SK-N-SH (cell line): ENCODE measurements around the gene PSMC2. TPM values are rescaled to one million over a fixed set of nuclear protein-coding genes. Genes with fewer than 3 reads are reported as not detected.

Experiments
- CTCF ChIA-PET: fragments of 300-600, 350-600 bp; formaldehyde crosslinking; extraction: SDS; loops from one replicate; lab custom pipeline; 2021; lab: Yijun Ruan, JAX
- POLR2A ChIA-PET: fragments of 350-600 bp; sonication (Branson Sonifier 250); formaldehyde crosslinking; extraction: SDS; loops from one replicate; lab custom pipeline; 2020; ENCODE audit warnings: antibody characterized with exemption, inconsistent platforms; lab: Yijun Ruan, JAX
- DNase-seq: peaks from one replicate; pipeline ENCODE4 v3.0.0; 2012
- H2AFZ ChIP-seq: fragments of 200-600 bp; sonication (generic); 2 replicates; pipeline ENCODE4 v1.8.1; 2016; ENCODE audit warnings: antibody characterized with exemption, mild to moderate bottlenecking, low read depth
- H3F3A ChIP-seq: fragments of 200-600 bp; sonication (generic); replicated peaks from 2 replicates; pipeline ENCODE3; 2016; ENCODE audit warnings: antibody characterized with exemption, mild to moderate bottlenecking; ENCODE audit not compliant: insufficient read depth
- H3K27ac ChIP-seq, 2 experiments: fragments of 200-500 bp in 1 of 2; fragments of 200-600 bp in 1 of 2; sonication (Bioruptor generic) in 1 of 2; sonication (generic), shearing (Covaris generic) in 1 of 2; 2 replicates each; pipeline versions ENCODE4 v1.5.1 to v1.6.1; 2014 to 2016; ENCODE audit warnings: low read depth in 2 of 2, inconsistent platforms in 1 of 2, low read length in 1 of 2, mild to moderate bottlenecking in 1 of 2, mixed read lengths in 1 of 2
- H3K27me3 ChIP-seq: fragments of 200-600 bp; sonication (generic), shearing (Covaris generic); 2 replicates; pipeline ENCODE4 v1.6.1; 2016; ENCODE audit warnings: mixed run types; ENCODE audit not compliant: insufficient read depth
- H3K36me3 ChIP-seq, 2 experiments: fragments of 200-500 bp in 1 of 2; fragments of 200-600 bp in 1 of 2; sonication (Bioruptor generic) in 1 of 2; sonication (generic) in 1 of 2; replicated peaks in 1 of 2; 2 replicates each; pipeline versions ENCODE3 to v1.5.1; 2014 to 2016; ENCODE audit warnings: low read length in 1 of 2, mild to moderate bottlenecking in 1 of 2; ENCODE audit not compliant: insufficient read depth in 2 of 2, control insufficient read depth in 1 of 2
- H3K4me1 ChIP-seq, 2 experiments: fragments of 200-500 bp in 1 of 2; fragments of 200-600 bp in 1 of 2; sonication (Bioruptor generic) in 1 of 2; sonication (generic), shearing (Covaris generic) in 1 of 2; 2 replicates each; pipeline versions ENCODE4 v1.5.1 to v1.6.1; 2014 to 2016; ENCODE audit warnings: low read depth in 1 of 2, low read length in 1 of 2, mixed run types in 1 of 2; ENCODE audit not compliant: insufficient read depth in 2 of 2, control insufficient read depth in 1 of 2
- H3K4me2 ChIP-seq: fragments of 200-600 bp; sonication (generic), shearing (Covaris generic); 2 replicates; pipeline ENCODE4 v1.6.1; 2017; ENCODE audit warnings: mixed run types
- H3K4me3 ChIP-seq, 2 experiments: fragments of 200-500 bp in 1 of 2; fragments of 200-600 bp in 1 of 2; sonication (Bioruptor generic) in 1 of 2; sonication (generic), shearing (Covaris generic) in 1 of 2; 2 replicates each; pipeline versions ENCODE4 v1.5.1 to v1.8.1; 2014 to 2016; ENCODE audit warnings: low read depth in 2 of 2, inconsistent platforms in 1 of 2, low read length in 1 of 2, mild to moderate bottlenecking in 1 of 2, mixed read lengths in 1 of 2, moderate library complexity in 1 of 2
- H3K79me2 ChIP-seq: fragments of 200-600 bp; sonication (generic); 2 replicates; pipeline ENCODE4 v1.8.1; 2017; ENCODE audit warnings: mild to moderate bottlenecking; ENCODE audit not compliant: insufficient read depth
- H3K9ac ChIP-seq: fragments of 200-600 bp; sonication (generic); 2 replicates; pipeline ENCODE4 v1.6.1; 2017; ENCODE audit warnings: mixed run types
- H3K9me2 ChIP-seq: fragments of 200-600 bp; sonication (generic); 2 replicates; pipeline ENCODE4 v1.6.1; 2017; ENCODE audit warnings: mixed run types
- H3K9me3 ChIP-seq: fragments of 200-600 bp; sonication (generic); 2 replicates; pipeline ENCODE4 v1.6.1; 2017; ENCODE audit warnings: mixed run types, mild to moderate bottlenecking, moderate library complexity
- H4K20me1 ChIP-seq: fragments of 200-600 bp; sonication (generic); 2 replicates; pipeline ENCODE4 v1.6.1; 2017; ENCODE audit warnings: mild to moderate bottlenecking, mixed run types; ENCODE audit not compliant: insufficient read depth
- CHD2 ChIP-seq: fragments of 150-350 bp; IDR thresholded peaks from 2 replicates; pipeline ENCODE4 v1.6.1; 2018; ENCODE audit warnings: low read length; ENCODE audit not compliant: partially characterized antibody
- FOXJ3 ChIP-seq: sonication (generic); formaldehyde crosslinking; IDR thresholded peaks from 2 replicates; pipeline ENCODE4 v1.5.1; 2020; ENCODE audit warnings: mild to moderate bottlenecking, missing genetic modification reagents
- FOXM1 ChIP-seq: IDR thresholded peaks from 2 replicates; pipeline ENCODE4 v1.4.0; 2012; ENCODE audit warnings: low read depth, mild to moderate bottlenecking
- GABPA ChIP-seq: IDR thresholded peaks from 2 replicates; pipeline ENCODE4 v1.4.0; 2012; ENCODE audit warnings: low read depth, mild to moderate bottlenecking
- JUND ChIP-seq: IDR thresholded peaks from 2 replicates; pipeline ENCODE4 v1.4.0; 2012
- MEF2A ChIP-seq: IDR thresholded peaks from 2 replicates; pipeline ENCODE4 v1.4.0; 2012; ENCODE audit warnings: low read depth, borderline replicate concordance
- RCOR1 ChIP-seq: fragments of 150-350 bp; IDR thresholded peaks from 2 replicates; pipeline ENCODE4 v1.6.1; 2017; ENCODE audit warnings: antibody characterized with exemption, low read length
- RFX5 ChIP-seq: IDR thresholded peaks from 2 replicates; pipeline ENCODE4 v1.6.1; 2012; ENCODE audit warnings: mild to moderate bottlenecking, improper control_type of control experiment, low read length
- TAF1 ChIP-seq: IDR thresholded peaks from 2 replicates; pipeline ENCODE4 v1.6.1; 2012; ENCODE audit warnings: low read depth, mild to moderate bottlenecking, low read length, moderate library complexity, borderline replicate concordance
- TCF12 ChIP-seq: IDR thresholded peaks from 2 replicates; pipeline ENCODE4 v1.4.0; 2012
- WGBS: methylation state at CpG from one replicate; pipeline ENCODE4 v1.1.6; 2017; ENCODE audit warnings: low lambda C conversion rate; 5-methylcytosine and 5-hydroxymethylcytosine counted together
- polyA plus RNA-seq, 3 experiments: library from polyadenylated mRNA; depleted of rRNA; stranded (reverse); fragments of >200 nt; gene quantifications; 2 replicates each; pipeline ENCODE4 v1.2.3, GENCODE V29; 2012
- TF ChIP-seq, protein P1 (sequence below): fragments of 200-600 bp; sonication (generic); IDR thresholded peaks from 2 replicates; pipeline ENCODE4 v1.6.1; 2017; ENCODE audit warnings: antibody characterized with exemption, mild to moderate bottlenecking, moderate library complexity
- TF ChIP-seq, protein P2 (sequence below): fragments of 150-350 bp; IDR thresholded peaks from 2 replicates; pipeline ENCODE4 v1.6.1; 2016; ENCODE audit warnings: mild to moderate bottlenecking, low read depth, low read length
- TF ChIP-seq, protein P3 (sequence below): fragments of 150-350 bp; IDR thresholded peaks from 2 replicates; pipeline ENCODE4 v1.6.1; 2017; ENCODE audit warnings: antibody characterized with exemption, low read length, low read depth, borderline replicate concordance

The PSMC2 gene
- polyA plus RNA-seq, 1 of the 3 experiments (the other 2 are of a cell fraction) = 231 TPM

DNA sequence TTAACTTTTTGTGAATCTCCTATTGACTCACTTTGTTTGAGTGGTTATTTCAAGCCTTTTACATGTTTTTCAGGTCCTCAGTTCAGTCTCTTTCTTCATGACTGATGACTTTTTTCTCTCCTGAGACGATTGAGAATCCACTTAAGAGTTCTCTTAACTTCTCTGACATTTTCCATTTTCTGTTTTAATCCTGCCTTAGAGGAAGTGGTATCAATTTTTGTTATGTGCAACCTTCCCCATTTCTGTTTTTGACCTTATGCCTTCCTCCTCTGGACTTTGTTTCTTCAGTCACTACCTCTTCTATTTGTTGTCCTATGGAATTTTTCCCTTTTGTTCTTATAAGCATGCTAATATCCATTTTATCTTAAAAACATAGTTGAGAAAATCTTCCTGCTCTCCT lies 2.4 kb downstream of the PSMC2 start:
- no peaks in the 10 kb centered on the region for H3K9me2 ChIP-seq
- H4K20me1 ChIP-seq = peaks cover 50% of the 10 kb centered on the region
- no peak for DNase-seq
- 73% methylated on average over 1 of the region's 1 CpG for WGBS
- H3K27ac ChIP-seq = no peak overlapping the region
- no peak overlapping the region for H2AFZ ChIP-seq
- no peaks in the 10 kb centered on the region for H3K27me3 ChIP-seq
- CTCF ChIA-PET = interaction anchor here (4.4 kb wide), 1 partner anchor 10 kb away, joined by 17 read pairs; no protein-coding TSS in a partner anchor
- H3K4me1 ChIP-seq = peaks cover 3 to 19% of the 10 kb centered on the region in 2 experiments; a peak in 2 of 4 replicates
- no peak overlapping the region for H3K9ac ChIP-seq
- H3F3A ChIP-seq = peaks cover 5% of the 10 kb centered on the region
- POLR2A ChIA-PET = no interaction called here
- peak overlapping the region; percentile 86 for H3K4me2 ChIP-seq
- peaks cover 25 to 31% of the 10 kb centered on the region in 2 experiments for H3K36me3 ChIP-seq
- H3K79me2 ChIP-seq = peaks cover 84% of the 10 kb centered on the region
- H3K9me3 ChIP-seq = no peaks in the 10 kb centered on the region
- TF ChIP-seq RCOR1 (no peak), RFX5 (no peak)
- peak overlapping the region in 1 of 2 experiments; percentile 72; a peak in 2 of 4 replicates for H3K4me3 ChIP-seq

DNA sequence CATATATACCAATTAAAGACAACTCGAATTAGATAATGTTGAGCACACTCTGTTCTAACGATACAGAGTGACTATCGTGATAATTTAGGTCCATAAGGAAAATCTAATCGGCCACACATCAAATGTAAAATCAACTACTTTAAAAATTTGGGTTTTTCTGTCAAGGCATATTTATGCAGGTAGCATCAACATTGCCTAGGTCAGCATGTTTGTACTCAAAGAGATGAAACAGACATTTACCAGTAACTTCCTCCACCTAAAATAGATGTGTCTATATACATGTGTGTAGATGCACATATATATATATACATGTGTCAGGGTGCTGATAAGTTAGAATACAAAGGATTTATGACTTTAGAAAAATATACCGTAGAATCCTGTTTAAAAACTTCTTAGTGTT lies 22.0 kb downstream of the PSMC2 start:
- 94% methylated on average over 5 of the region's 5 CpGs for WGBS
- no peaks in the 10 kb centered on the region for H3K4me1 ChIP-seq
- H3K4me2 ChIP-seq = no peak overlapping the region
- ChIA-PET POLR2A (no interaction called here), CTCF (no interaction called here)
- no peaks in the 10 kb centered on the region for H3K9me3 ChIP-seq
- no peak overlapping the region for H3K4me3 ChIP-seq
- no peak for DNase-seq
- H4K20me1 ChIP-seq = no peaks in the 10 kb centered on the region
- H3F3A ChIP-seq = peaks cover 22% of the 10 kb centered on the region
- no peaks in the 10 kb centered on the region for H3K27me3 ChIP-seq
- no peak overlapping the region for H3K9ac ChIP-seq
- H3K9me2 ChIP-seq = no peaks in the 10 kb centered on the region
- no peaks in the 10 kb centered on the region for H3K79me2 ChIP-seq
- H3K36me3 ChIP-seq = peaks cover 49 to 52% of the 10 kb centered on the region in 2 experiments
- no peak overlapping the region for H3K27ac ChIP-seq
- TF ChIP-seq FOXJ3 (CRISPR knock-in tag) (no peak), MEF2A (no peak), JUND (no peak), RFX5 (no peak), FOXM1 (no peak), CHD2 (no peak), TCF12 (no peak), TAF1 (no peak), GABPA (no peak)
- TF ChIP-seq, protein P1, sequence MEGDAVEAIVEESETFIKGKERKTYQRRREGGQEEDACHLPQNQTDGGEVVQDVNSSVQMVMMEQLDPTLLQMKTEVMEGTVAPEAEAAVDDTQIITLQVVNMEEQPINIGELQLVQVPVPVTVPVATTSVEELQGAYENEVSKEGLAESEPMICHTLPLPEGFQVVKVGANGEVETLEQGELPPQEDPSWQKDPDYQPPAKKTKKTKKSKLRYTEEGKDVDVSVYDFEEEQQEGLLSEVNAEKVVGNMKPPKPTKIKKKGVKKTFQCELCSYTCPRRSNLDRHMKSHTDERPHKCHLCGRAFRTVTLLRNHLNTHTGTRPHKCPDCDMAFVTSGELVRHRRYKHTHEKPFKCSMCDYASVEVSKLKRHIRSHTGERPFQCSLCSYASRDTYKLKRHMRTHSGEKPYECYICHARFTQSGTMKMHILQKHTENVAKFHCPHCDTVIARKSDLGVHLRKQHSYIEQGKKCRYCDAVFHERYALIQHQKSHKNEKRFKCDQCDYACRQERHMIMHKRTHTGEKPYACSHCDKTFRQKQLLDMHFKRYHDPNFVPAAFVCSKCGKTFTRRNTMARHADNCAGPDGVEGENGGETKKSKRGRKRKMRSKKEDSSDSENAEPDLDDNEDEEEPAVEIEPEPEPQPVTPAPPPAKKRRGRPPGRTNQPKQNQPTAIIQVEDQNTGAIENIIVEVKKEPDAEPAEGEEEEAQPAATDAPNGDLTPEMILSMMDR = no peak
- TF ChIP-seq, protein P2, sequence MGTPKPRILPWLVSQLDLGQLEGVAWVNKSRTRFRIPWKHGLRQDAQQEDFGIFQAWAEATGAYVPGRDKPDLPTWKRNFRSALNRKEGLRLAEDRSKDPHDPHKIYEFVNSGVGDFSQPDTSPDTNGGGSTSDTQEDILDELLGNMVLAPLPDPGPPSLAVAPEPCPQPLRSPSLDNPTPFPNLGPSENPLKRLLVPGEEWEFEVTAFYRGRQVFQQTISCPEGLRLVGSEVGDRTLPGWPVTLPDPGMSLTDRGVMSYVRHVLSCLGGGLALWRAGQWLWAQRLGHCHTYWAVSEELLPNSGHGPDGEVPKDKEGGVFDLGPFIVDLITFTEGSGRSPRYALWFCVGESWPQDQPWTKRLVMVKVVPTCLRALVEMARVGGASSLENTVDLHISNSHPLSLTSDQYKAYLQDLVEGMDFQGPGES = no peak
- TF ChIP-seq, protein P3, sequence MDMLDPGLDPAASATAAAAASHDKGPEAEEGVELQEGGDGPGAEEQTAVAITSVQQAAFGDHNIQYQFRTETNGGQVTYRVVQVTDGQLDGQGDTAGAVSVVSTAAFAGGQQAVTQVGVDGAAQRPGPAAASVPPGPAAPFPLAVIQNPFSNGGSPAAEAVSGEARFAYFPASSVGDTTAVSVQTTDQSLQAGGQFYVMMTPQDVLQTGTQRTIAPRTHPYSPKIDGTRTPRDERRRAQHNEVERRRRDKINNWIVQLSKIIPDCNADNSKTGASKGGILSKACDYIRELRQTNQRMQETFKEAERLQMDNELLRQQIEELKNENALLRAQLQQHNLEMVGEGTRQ = no peak
- no peak overlapping the region for H2AFZ ChIP-seq
